ENCODE data around the gene MPPED1. TPM values are rescaled to one million over a fixed set of nuclear protein-coding genes. Genes with fewer than 3 reads are reported as not detected.

Gene MPPED1
- total and polyA plus RNA-seq, 2 of the 13 experiments (the other 11 are each of a cell fraction or from before 2014, with no cell fraction given) = 0.77 TPM; not detected in 1

DNA sequence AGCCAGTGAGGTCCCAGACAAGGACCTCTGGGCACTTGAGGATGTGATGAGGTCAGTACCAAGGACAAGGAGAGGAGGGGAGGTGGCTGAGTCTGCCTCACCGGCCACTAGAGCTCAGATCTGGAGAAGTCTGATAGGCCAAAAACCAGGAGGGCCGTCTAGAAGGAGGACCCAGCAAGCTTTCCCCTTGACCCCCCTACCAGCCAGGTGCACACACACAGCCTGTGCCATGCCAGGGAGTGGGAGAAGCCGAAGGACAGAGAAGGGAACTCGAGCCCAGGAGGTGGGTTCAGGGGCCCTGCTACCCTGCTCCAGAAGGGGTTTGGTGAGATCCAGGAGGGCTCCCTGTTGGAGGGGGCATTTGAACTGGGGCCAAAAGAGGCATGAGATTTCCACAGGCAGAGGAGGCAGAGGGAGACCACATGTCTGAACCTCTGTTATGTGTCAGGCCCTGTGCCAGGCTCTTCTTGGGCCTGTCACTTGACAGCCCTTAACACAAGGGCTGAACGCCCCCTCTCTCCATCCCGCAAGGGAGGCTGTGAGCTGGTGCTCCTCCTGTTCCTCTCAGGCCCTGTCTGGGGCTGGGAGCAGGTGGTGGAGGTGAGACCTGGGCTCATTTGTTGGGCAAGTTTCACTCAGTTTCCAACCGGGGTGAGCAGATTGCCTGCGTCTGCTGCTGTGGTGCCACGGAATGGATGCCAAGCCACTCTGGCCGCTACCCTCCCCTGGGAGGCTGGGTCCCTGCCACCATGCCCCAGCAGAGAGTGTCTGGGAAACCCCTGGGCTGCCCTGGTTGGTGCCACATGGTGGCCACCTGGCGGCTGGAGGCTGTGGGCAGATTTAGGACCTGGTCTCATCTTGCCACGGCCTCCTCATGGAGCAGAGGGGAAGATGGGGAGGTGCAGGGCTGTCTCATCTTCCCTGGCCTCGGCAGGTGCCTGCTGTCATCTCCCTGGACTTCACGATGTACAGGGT is 65.2 kb downstream of the MPPED1 start:
- Histone ChIP-seq H4K20me1 (ENCODE audit: insufficient read depth, low read length) (no peaks in the 10 kb centered on the region), H3K27ac (ENCODE audit: extremely low read length, insufficient read depth, low read length) (no peak overlapping the region), H3K9ac (ENCODE audit: insufficient read depth, low read depth, low read length) (no peak overlapping the region), H3K9me3 (ENCODE audit: low read length) (no peaks in the 10 kb centered on the region), H3K4me3 (replicated peaks in 1 of 3; ENCODE audit: insufficient read depth in 1 of 3, low read depth in 2 of 3, low read length in 3 of 3) (no peak overlapping the region), H3K79me2 (ENCODE audit: insufficient read depth, low read length) (no peaks in the 10 kb centered on the region), H3K36me3 (replicated peaks in 1 of 2; ENCODE audit: control insufficient read depth in 1 of 2, insufficient read depth in 2 of 2, low read length in 2 of 2) (no peaks in the 10 kb centered on the region), H3K4me2 (ENCODE audit: low read depth, low read length) (no peak overlapping the region), H3K4me1 (ENCODE audit: insufficient read depth, low read length) (peaks cover 23% of the 10 kb centered on the region), H2AFZ (ENCODE audit: low read length) (no peak overlapping the region), H3K27me3 (ENCODE audit: control insufficient read depth in 1 of 2, insufficient read depth in 2 of 2, low read length in 2 of 2) (no peaks in the 10 kb centered on the region; a peak in 2 of 5 replicates)
- FAIRE-seq = no peak
- POLR2A ChIA-PET = no interaction called here
- BruUV-seq (replicated peaks) = no TSS peak
- peak; percentile 58; the same call in 1 of the 2 replicates for TF ChIP-seq HNRNPL (IDR thresholded peaks at IDR 0.05; ENCODE audit: low read depth, low read length)
- peak; percentile 25; the same call in 1 of the 2 replicates for TF ChIP-seq STAG1 (CRISPR knock-in tag; IDR thresholded peaks at IDR 0.05)
- TF ChIP-seq ZNF839 (CRISPR knock-in tag; IDR thresholded peaks at IDR 0.05; ENCODE audit: borderline replicate concordance) = no peak
- TF ChIP-seq, protein P1, sequence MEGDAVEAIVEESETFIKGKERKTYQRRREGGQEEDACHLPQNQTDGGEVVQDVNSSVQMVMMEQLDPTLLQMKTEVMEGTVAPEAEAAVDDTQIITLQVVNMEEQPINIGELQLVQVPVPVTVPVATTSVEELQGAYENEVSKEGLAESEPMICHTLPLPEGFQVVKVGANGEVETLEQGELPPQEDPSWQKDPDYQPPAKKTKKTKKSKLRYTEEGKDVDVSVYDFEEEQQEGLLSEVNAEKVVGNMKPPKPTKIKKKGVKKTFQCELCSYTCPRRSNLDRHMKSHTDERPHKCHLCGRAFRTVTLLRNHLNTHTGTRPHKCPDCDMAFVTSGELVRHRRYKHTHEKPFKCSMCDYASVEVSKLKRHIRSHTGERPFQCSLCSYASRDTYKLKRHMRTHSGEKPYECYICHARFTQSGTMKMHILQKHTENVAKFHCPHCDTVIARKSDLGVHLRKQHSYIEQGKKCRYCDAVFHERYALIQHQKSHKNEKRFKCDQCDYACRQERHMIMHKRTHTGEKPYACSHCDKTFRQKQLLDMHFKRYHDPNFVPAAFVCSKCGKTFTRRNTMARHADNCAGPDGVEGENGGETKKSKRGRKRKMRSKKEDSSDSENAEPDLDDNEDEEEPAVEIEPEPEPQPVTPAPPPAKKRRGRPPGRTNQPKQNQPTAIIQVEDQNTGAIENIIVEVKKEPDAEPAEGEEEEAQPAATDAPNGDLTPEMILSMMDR (CRISPR knock-in tag; IDR thresholded peaks at IDR 0.05) = peak; percentile 28
- CTCF ChIA-PET (ENCODE audit: low intra/inter-chr PET ratio, low total read pairs) = interaction anchor here (1.8 kb wide), 1 partner anchor 88 kb away, joined by 7 read pairs; no protein-coding TSS in a partner anchor
- WGBS (ENCODE audit: low lambda C conversion rate) = 38% methylated on average over 4 of the region's 14 CpGs
- intact Hi-C loops (cut with micrococcal nuclease; ENCODE audit: unreplicated experiment) = loop anchor here (1.0 kb wide), 1 partner anchor 89 kb away; no protein-coding TSS in a partner anchor
- no peak for DNase-seq (ENCODE audit: low spot score)
- in situ Hi-C loops (cut with HindIII; ENCODE audit: extremely low pct_ligation_motif_present, low pct_unique_long_range_greater_than_20kb) = no loop called here
- peak; percentile 15; the same call in 1 of the 3 replicates for ATAC-seq

DNA sequence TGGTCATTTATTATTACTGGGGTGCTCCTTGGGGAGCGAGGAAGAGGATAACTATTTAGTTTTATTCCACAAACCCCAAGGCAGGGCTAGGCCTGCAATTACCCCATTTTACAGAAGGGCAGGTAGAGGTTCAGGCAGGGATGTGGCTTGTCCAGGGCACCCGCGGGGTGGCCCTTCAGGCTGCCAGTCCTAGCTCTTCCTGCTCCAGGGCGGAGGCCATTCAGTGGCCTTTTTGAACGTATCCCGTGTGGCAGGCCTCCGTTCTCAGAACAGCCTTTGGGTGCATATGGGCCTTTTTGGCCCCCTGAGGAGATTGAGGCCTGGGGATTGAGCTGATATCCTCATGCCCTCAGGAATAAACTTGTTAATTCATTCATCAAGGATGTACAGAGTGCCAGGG is 66.2 kb downstream of the MPPED1 start:
- Histone ChIP-seq H3K36me3 (replicated peaks in 1 of 2; ENCODE audit: control insufficient read depth in 1 of 2, insufficient read depth in 2 of 2, low read length in 2 of 2) (no peaks in the 10 kb centered on the region), H3K79me2 (ENCODE audit: insufficient read depth, low read length) (no peaks in the 10 kb centered on the region), H3K9me3 (ENCODE audit: low read length) (no peaks in the 10 kb centered on the region), H3K4me3 (replicated peaks in 1 of 3; ENCODE audit: insufficient read depth in 1 of 3, low read depth in 2 of 3, low read length in 3 of 3) (no peak overlapping the region), H3K4me1 (ENCODE audit: insufficient read depth, low read length) (peaks cover 21% of the 10 kb centered on the region), H3K9ac (ENCODE audit: insufficient read depth, low read depth, low read length) (no peak overlapping the region), H2AFZ (ENCODE audit: low read length) (no peak overlapping the region), H3K27me3 (ENCODE audit: control insufficient read depth in 1 of 2, insufficient read depth in 2 of 2, low read length in 2 of 2) (no peaks in the 10 kb centered on the region; a peak in 2 of 5 replicates), H4K20me1 (ENCODE audit: insufficient read depth, low read length) (no peaks in the 10 kb centered on the region), H3K27ac (ENCODE audit: extremely low read length, insufficient read depth, low read length) (no peak overlapping the region), H3K4me2 (ENCODE audit: low read depth, low read length) (no peak overlapping the region)
- intact Hi-C loops (cut with micrococcal nuclease; ENCODE audit: unreplicated experiment) (no loop called here), in situ Hi-C loops (cut with HindIII; ENCODE audit: extremely low pct_ligation_motif_present, low pct_unique_long_range_greater_than_20kb) (no loop called here)
- DNase-seq (ENCODE audit: low spot score) (no peak), ATAC-seq (no peak), FAIRE-seq (no peak)
- ChIA-PET CTCF (ENCODE audit: low intra/inter-chr PET ratio, low total read pairs) (no interaction called here), POLR2A (no interaction called here)
- WGBS (ENCODE audit: low lambda C conversion rate) = 88% methylated on average over 1 of the region's 7 CpGs
- no TSS peak for BruUV-seq (replicated peaks)
- TF ChIP-seq, protein P2, sequence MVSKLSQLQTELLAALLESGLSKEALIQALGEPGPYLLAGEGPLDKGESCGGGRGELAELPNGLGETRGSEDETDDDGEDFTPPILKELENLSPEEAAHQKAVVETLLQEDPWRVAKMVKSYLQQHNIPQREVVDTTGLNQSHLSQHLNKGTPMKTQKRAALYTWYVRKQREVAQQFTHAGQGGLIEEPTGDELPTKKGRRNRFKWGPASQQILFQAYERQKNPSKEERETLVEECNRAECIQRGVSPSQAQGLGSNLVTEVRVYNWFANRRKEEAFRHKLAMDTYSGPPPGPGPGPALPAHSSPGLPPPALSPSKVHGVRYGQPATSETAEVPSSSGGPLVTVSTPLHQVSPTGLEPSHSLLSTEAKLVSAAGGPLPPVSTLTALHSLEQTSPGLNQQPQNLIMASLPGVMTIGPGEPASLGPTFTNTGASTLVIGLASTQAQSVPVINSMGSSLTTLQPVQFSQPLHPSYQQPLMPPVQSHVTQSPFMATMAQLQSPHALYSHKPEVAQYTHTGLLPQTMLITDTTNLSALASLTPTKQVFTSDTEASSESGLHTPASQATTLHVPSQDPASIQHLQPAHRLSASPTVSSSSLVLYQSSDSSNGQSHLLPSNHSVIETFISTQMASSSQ (IDR thresholded peaks at IDR 0.05; ENCODE audit: low read depth) = no peak
- TF ChIP-seq, protein P2 (CRISPR knock-in tag; IDR thresholded peaks at IDR 0.05; ENCODE audit: borderline replicate concordance) = no peak
- TF ChIP-seq ZNF282 (IDR thresholded peaks at IDR 0.05; ENCODE audit: partially characterized antibody) (no peak), PCBP2 (optimal IDR thresholded peaks at IDR 0.05; ENCODE audit: low read depth, low read length, poor library complexity, severe bottlenecking) (no peak), EZH2 (conservative IDR thresholded peaks at IDR 0.05; ENCODE audit: low read depth, low read length) (no peak)
